DND-41 (cell line): ENCODE results near the gene TEX22.

Experiments
- EZH2 ChIP-seq: IDR thresholded peaks from 3 replicates; pipeline ENCODE4 v1.6.1; 2012; ENCODE audit warnings: borderline replicate concordance, low read depth, mild to moderate bottlenecking, moderate library complexity, low read length, inconsistent platforms; ENCODE audit not compliant: severe bottlenecking
- TF ChIP-seq, protein P1 (sequence below): IDR thresholded peaks from 2 replicates; pipeline ENCODE4 v1.5.1; 2012; ENCODE audit warnings: borderline replicate concordance, low read length, moderate library complexity, mild to moderate bottlenecking; ENCODE audit not compliant: poor library complexity, severe bottlenecking; ENCODE audit errors: extremely low read depth

- TF ChIP-seq, protein P1, sequence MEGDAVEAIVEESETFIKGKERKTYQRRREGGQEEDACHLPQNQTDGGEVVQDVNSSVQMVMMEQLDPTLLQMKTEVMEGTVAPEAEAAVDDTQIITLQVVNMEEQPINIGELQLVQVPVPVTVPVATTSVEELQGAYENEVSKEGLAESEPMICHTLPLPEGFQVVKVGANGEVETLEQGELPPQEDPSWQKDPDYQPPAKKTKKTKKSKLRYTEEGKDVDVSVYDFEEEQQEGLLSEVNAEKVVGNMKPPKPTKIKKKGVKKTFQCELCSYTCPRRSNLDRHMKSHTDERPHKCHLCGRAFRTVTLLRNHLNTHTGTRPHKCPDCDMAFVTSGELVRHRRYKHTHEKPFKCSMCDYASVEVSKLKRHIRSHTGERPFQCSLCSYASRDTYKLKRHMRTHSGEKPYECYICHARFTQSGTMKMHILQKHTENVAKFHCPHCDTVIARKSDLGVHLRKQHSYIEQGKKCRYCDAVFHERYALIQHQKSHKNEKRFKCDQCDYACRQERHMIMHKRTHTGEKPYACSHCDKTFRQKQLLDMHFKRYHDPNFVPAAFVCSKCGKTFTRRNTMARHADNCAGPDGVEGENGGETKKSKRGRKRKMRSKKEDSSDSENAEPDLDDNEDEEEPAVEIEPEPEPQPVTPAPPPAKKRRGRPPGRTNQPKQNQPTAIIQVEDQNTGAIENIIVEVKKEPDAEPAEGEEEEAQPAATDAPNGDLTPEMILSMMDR, result no peak
- TF ChIP-seq EZH2, result no peak
Measured at GRCh38 chr14:105416671-105417070, 18.3 kb downstream of the TEX22 start.
